ENCODE data around the gene CFAP45. TPM values are rescaled to one million over a fixed set of nuclear protein-coding genes. Genes with fewer than 3 reads are reported as not detected.
"Not testable (repeated sequence)": the region's sequence is repeated elsewhere in the genome, so short reads cannot be mapped to it uniquely, and the experiment has no call there.

CFAP45 gene
- total and polyA plus RNA-seq, 9 of the 15 experiments (the other 6 are each of a cell fraction or from before 2014, with no cell fraction given): 0.65 to 2.4 (median 1.5) TPM

- H3K79me2 ChIP-seq (ENCODE audit: control insufficient read depth, insufficient read depth, low read length); in situ Hi-C loops (cut with MboI); CTCF ChIA-PET (ENCODE audit: low intra/inter-chr PET ratio); H3K9me3 ChIP-seq (replicated peaks; ENCODE audit: control insufficient read depth, insufficient read depth, low read depth, low read length); H3K9me1 ChIP-seq (ENCODE audit: control insufficient read depth, insufficient read depth, low read length); FAIRE-seq; H4K20me1 ChIP-seq (replicated peaks; ENCODE audit: control insufficient read depth, insufficient read depth, low read length); H3K4me3 ChIP-seq; DNase-seq (ENCODE audit: extremely low read depth in 1 of 4, low spot score in 3 of 4); H3K36me3 ChIP-seq (ENCODE audit: control insufficient read depth, insufficient read depth, low read length); ATAC-seq; BruUV-seq (replicated peaks); H3K27me3 ChIP-seq (ENCODE audit: control insufficient read depth in 2 of 2, insufficient read depth in 2 of 2, low read length in 2 of 2): not testable (repeated sequence)
- Histone ChIP-seq H2AFZ (ENCODE audit: low read depth, low read length) (peak overlapping the region; percentile 63; the same call in 1 of the 2 replicates), H3K27ac (ENCODE audit: extremely low read depth, low read depth, low read length) (peak overlapping the region; percentile 31; the same call in 1 of the 3 replicates), H3K9ac (ENCODE audit: insufficient read depth in 1 of 2, low read depth in 2 of 2, low read length in 2 of 2) (peak overlapping the region in 1 of 2 experiments; percentile 88; a peak in 2 of 4 replicates), H3K4me1 (replicated peaks in 1 of 2; ENCODE audit: control insufficient read depth in 2 of 2, insufficient read depth in 2 of 2, low read length in 2 of 2) (peaks cover 18 to 30% of the 10 kb centered on the region in 2 experiments), H3K4me2 (ENCODE audit: insufficient read depth, low read length) (peak overlapping the region; percentile 34; the same call in 1 of the 2 replicates)
- TF ChIP-seq, protein P1, sequence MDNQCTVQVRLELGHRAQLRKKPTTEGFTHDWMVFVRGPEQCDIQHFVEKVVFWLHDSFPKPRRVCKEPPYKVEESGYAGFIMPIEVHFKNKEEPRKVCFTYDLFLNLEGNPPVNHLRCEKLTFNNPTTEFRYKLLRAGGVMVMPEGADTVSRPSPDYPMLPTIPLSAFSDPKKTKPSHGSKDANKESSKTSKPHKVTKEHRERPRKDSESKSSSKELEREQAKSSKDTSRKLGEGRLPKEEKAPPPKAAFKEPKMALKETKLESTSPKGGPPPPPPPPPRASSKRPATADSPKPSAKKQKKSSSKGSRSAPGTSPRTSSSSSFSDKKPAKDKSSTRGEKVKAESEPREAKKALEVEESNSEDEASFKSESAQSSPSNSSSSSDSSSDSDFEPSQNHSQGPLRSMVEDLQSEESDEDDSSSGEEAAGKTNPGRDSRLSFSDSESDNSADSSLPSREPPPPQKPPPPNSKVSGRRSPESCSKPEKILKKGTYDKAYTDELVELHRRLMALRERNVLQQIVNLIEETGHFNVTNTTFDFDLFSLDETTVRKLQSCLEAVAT (IDR thresholded peaks at IDR 0.05): peak in 1 of 2 experiments; percentile 76; a peak in 2 of 4 replicates
- 0 out of 2 replicates have a peak, but pooled peaks have one; percentile 0 for TF ChIP-seq ZFX (CRISPR knock-in tag; IDR thresholded peaks at IDR 0.05)
- POLR2A ChIA-PET: interaction anchor here (1.4 kb wide), 1 partner anchor 10 kb away, joined by 4 read pairs; no protein-coding TSS in a partner anchor
- 80% methylated on average over 8 of the region's 15 CpGs for WGBS (ENCODE audit: insufficient coverage, low coverage, missing lambda C conversion rate)
- intact Hi-C loops (cut with micrococcal nuclease): loop anchor here (1.0 kb wide), 1 partner anchor 25 kb away; no protein-coding TSS in a partner anchor
Observed at GRCh38 chr1:159899634-159900033, 331 bp downstream of the CFAP45 start.

GRCh38 chr1:159898527-159898926 lies 1.4 kb downstream of the CFAP45 start:
- intact Hi-C loops (cut with micrococcal nuclease): no loop called here
- WGBS (ENCODE audit: insufficient coverage, low coverage, missing lambda C conversion rate): 48% methylated on average over 3 of the region's 3 CpGs
- no peak for FAIRE-seq
- H3K27ac ChIP-seq (ENCODE audit: extremely low read depth, low read depth, low read length): no peak overlapping the region
- no peak for DNase-seq (ENCODE audit: extremely low read depth in 1 of 4, low spot score in 3 of 4)
- H3K4me1 ChIP-seq (replicated peaks in 1 of 2; ENCODE audit: control insufficient read depth in 2 of 2, insufficient read depth in 2 of 2, low read length in 2 of 2): peaks cover 18 to 30% of the 10 kb centered on the region in 2 experiments
- no peaks in the 10 kb centered on the region for H4K20me1 ChIP-seq (replicated peaks; ENCODE audit: control insufficient read depth, insufficient read depth, low read length)
- no peaks in the 10 kb centered on the region for H3K79me2 ChIP-seq (ENCODE audit: control insufficient read depth, insufficient read depth, low read length)
- no peak overlapping the region for H3K4me3 ChIP-seq
- H3K9ac ChIP-seq (ENCODE audit: insufficient read depth in 1 of 2, low read depth in 2 of 2, low read length in 2 of 2): no peak overlapping the region
- CTCF ChIA-PET (ENCODE audit: low intra/inter-chr PET ratio): no interaction called here
- no peaks in the 10 kb centered on the region for H3K9me1 ChIP-seq (ENCODE audit: control insufficient read depth, insufficient read depth, low read length)
- H3K27me3 ChIP-seq (ENCODE audit: control insufficient read depth in 2 of 2, insufficient read depth in 2 of 2, low read length in 2 of 2): no peaks in the 10 kb centered on the region
- BruUV-seq (replicated peaks): no TSS peak
- no peak overlapping the region for H3K4me2 ChIP-seq (ENCODE audit: insufficient read depth, low read length)
- H3K9me3 ChIP-seq (replicated peaks; ENCODE audit: control insufficient read depth, insufficient read depth, low read depth, low read length): no peaks in the 10 kb centered on the region
- ATAC-seq: no peak
- H3K36me3 ChIP-seq (ENCODE audit: control insufficient read depth, insufficient read depth, low read length): no peaks in the 10 kb centered on the region
- H2AFZ ChIP-seq (ENCODE audit: low read depth, low read length): no peak overlapping the region
- in situ Hi-C loops (cut with MboI): no loop called here
- POLR2A ChIA-PET: no interaction called here
- TF ChIP-seq, protein P2, sequence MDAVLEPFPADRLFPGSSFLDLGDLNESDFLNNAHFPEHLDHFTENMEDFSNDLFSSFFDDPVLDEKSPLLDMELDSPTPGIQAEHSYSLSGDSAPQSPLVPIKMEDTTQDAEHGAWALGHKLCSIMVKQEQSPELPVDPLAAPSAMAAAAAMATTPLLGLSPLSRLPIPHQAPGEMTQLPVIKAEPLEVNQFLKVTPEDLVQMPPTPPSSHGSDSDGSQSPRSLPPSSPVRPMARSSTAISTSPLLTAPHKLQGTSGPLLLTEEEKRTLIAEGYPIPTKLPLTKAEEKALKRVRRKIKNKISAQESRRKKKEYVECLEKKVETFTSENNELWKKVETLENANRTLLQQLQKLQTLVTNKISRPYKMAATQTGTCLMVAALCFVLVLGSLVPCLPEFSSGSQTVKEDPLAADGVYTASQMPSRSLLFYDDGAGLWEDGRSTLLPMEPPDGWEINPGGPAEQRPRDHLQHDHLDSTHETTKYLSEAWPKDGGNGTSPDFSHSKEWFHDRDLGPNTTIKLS (IDR thresholded peaks at IDR 0.05; ENCODE audit: borderline replicate concordance, low read depth): no peak
- TF ChIP-seq, protein P3, sequence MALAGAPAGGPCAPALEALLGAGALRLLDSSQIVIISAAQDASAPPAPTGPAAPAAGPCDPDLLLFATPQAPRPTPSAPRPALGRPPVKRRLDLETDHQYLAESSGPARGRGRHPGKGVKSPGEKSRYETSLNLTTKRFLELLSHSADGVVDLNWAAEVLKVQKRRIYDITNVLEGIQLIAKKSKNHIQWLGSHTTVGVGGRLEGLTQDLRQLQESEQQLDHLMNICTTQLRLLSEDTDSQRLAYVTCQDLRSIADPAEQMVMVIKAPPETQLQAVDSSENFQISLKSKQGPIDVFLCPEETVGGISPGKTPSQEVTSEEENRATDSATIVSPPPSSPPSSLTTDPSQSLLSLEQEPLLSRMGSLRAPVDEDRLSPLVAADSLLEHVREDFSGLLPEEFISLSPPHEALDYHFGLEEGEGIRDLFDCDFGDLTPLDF (CRISPR knock-in tag; IDR thresholded peaks at IDR 0.05): no peak
- no peak for TF ChIP-seq RNF2 (IDR thresholded peaks at IDR 0.05)
- no peak for TF ChIP-seq SAFB2 (IDR thresholded peaks at IDR 0.05; ENCODE audit: borderline replicate concordance, low read depth, low read length, severe bottlenecking)
- no peak for TF ChIP-seq PHF20 (IDR thresholded peaks at IDR 0.05; ENCODE audit: partially characterized antibody)
- TF ChIP-seq RHOXF2B (CRISPR knock-in tag; conservative IDR thresholded peaks at IDR 0.05): no peak
- no peak for TF ChIP-seq IRF2 (CRISPR knock-in tag; IDR thresholded peaks at IDR 0.05)
- TF ChIP-seq PHF8 (IDR thresholded peaks at IDR 0.05; ENCODE audit: borderline replicate concordance, low read length): no peak
- no peak for TF ChIP-seq L3MBTL2 (IDR thresholded peaks at IDR 0.05)

Data from K562 (cell line).